Panc1 (cell line): ENCODE measurements around the gene DACH2. TPM values are rescaled to one million over a fixed set of nuclear protein-coding genes. Genes with fewer than 3 reads are reported as not detected.

Experiments
- ATAC-seq: fragments of 200-7000 bp; cut with Tn5 transposase; 2 replicates; pipeline ENCODE4 v1.9.1; 2020; ENCODE audit warnings: mild to moderate bottlenecking, moderate library complexity
- Bru-seq: library from RNA; stranded (reverse); fragments of 400-500 nt; gene quantifications from one replicate; lab custom pipeline; 2021; lab: Mats Ljungman, UMichigan
- BruChase-seq, 2 experiments: library from RNA; stranded (reverse); fragments of 400-500 nt; gene quantifications; one replicate each; lab custom pipeline; 2021; lab: Mats Ljungman, UMichigan
- BruUV-seq: library from RNA; stranded (reverse); fragments of 400-500 nt; replicated peaks from 2 replicates; lab custom pipeline; 2021; lab: Mats Ljungman, UMichigan
- CTCF ChIA-PET: fragments of 300-600 bp; sonication (Branson Sonifier 250); formaldehyde crosslinking; loops from one replicate; lab custom pipeline; 2022; ENCODE audit warnings: antibody characterized with exemption; lab: Charles Lee
- POLR2A ChIA-PET: fragments of 300-600 bp; sonication (Branson Sonifier 250); formaldehyde crosslinking; loops from one replicate; lab custom pipeline; 2022; ENCODE audit warnings: antibody characterized with exemption; lab: Charles Lee
- DNase-seq: peaks from one replicate; pipeline ENCODE4 v3.0.0-alpha.2; 2010; ENCODE audit warnings: low read depth, low spot score
- H3K27ac ChIP-seq: 2 replicates; pipeline ENCODE4 v1.5.1; 2011; ENCODE audit warnings: mild to moderate bottlenecking, low read length, inconsistent platforms
- H3K27me3 ChIP-seq: fragments of 200-500 bp; sonication (Bioruptor generic); 2 replicates; pipeline ENCODE4 v1.6.0; 2014; ENCODE audit warnings: low read length, inconsistent platforms; ENCODE audit not compliant: control insufficient read depth, insufficient read depth
- H3K36me3 ChIP-seq: fragments of 200-500 bp; sonication (Bioruptor generic); 2 replicates; pipeline ENCODE4 v1.5.1; 2014; ENCODE audit warnings: inconsistent platforms, mild to moderate bottlenecking, low read length, moderate library complexity; ENCODE audit not compliant: control insufficient read depth, insufficient read depth
- H3K4me1 ChIP-seq: 2 replicates; pipeline ENCODE4 v1.5.1; 2011; ENCODE audit warnings: inconsistent platforms, mild to moderate bottlenecking, low read length, moderate library complexity; ENCODE audit not compliant: control insufficient read depth, insufficient read depth
- H3K4me3 ChIP-seq, 2 experiments: 2 replicates each; pipeline ENCODE4 v1.5.1; 2011 to 2012; ENCODE audit warnings: low read depth in 2 of 2, low read length in 2 of 2, mild to moderate bottlenecking in 2 of 2, inconsistent platforms in 1 of 2, moderate library complexity in 1 of 2
- H3K9me3 ChIP-seq: fragments of 200-500 bp; sonication (Bioruptor generic); 2 replicates; pipeline ENCODE4 v1.5.1; 2014; ENCODE audit warnings: low read depth, mild to moderate bottlenecking, inconsistent platforms, low read length, moderate library complexity; ENCODE audit not compliant: control insufficient read depth, insufficient read depth
- POLR2AphosphoS5 ChIP-seq: IDR thresholded peaks from 2 replicates; pipeline ENCODE4 v1.6.1; 2012; ENCODE audit warnings: mild to moderate bottlenecking, low read depth, low read length, moderate library complexity
- REST ChIP-seq, 2 experiments: IDR thresholded peaks; 2 replicates each; pipeline ENCODE4 v1.6.1; 2011 to 2012; ENCODE audit warnings: low read depth in 2 of 2, control low read depth in 1 of 2, low read length in 1 of 2, mild to moderate bottlenecking in 1 of 2, moderate library complexity in 1 of 2; ENCODE audit not compliant: insufficient read depth in 1 of 2
- SIN3A ChIP-seq: IDR thresholded peaks from 2 replicates; pipeline ENCODE4 v1.6.1; 2012; ENCODE audit warnings: low read depth, mild to moderate bottlenecking, low read length, moderate library complexity, borderline replicate concordance; ENCODE audit not compliant: insufficient read depth
- TCF7L2 ChIP-seq: IDR thresholded peaks from 2 replicates; pipeline ENCODE4 v1.6.1; 2011; ENCODE audit warnings: mild to moderate bottlenecking, low read depth, low read length, inconsistent platforms
- in situ Hi-C: cut with HindIII; loops from 2 replicates; pipeline ENCODE4 v1.10.0; 2016; ENCODE audit warnings: low sequenced_read_pairs, low pct_unique_long_range_greater_than_20kb
- intact Hi-C: fragments of 100-400 bp; cut with micrococcal nuclease; formaldehyde crosslinking; loops from one replicate; pipeline ENCODE4 v1.10.0; 2022; ENCODE audit not compliant: unreplicated experiment
- long read RNA-seq: library from polyadenylated mRNA; unstranded; transcript quantifications from one replicate; pipeline ENCODE4 v2.0.0, GENCODE V29; 2021; ENCODE audit not compliant: unreplicated experiment
- polyA plus RNA-seq: library from polyadenylated mRNA; unstranded; fragments of >200 nt; gene quantifications from one replicate; pipeline ENCODE4 v1.2.1, GENCODE V29; 2012; ENCODE audit warnings: missing spikeins; ENCODE audit not compliant: insufficient read length
- total RNA-seq: library from RNA; stranded (reverse); gene quantifications from one replicate; pipeline ENCODE4 v1.2.1, GENCODE V29; 2021; ENCODE audit not compliant: unreplicated experiment
- TF ChIP-seq, protein P1 (sequence below): fragments of 450-650 bp; IDR thresholded peaks from 2 replicates; pipeline ENCODE4 v1.5.1; 2017; ENCODE audit warnings: mild to moderate bottlenecking

DACH2 gene
- total RNA-seq (0.18 TPM), Bru-seq, nascent RNA (percentile 22 among the genes with signal in this experiment), BruChase-seq, experiment 1, labeled RNA remaining after a 2-hour chase (percentile 22 among the genes with signal in this experiment), BruChase-seq, experiment 2, labeled RNA remaining after a 6-hour chase (percentile 15 among the genes with signal in this experiment)
- 0.12 TPM for polyA plus RNA-seq
- long read RNA-seq = 0 reads

DNA sequence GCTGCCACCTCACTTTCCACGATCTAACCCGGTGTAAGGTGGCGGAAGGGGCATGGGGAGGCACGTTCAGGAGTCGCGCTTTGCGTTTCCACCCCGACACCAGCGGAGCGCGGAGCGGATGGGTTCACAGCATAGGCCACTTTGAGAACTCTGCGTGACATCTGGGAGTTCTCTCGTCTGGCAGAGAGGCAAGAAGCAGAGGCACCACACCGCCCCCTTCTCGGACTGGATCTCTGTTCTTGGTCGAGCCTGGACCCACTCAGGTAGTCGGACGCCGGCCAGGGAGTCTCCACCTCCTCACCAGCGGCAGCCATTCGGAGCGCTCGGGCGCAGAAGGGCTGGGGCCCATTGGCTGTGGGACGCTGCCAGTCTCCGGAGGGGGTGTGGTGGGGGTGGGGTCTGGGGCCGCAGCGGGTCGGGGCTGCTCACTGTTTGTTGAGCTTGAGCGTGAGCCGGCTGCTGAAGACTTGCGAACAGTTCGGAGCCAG, at the start of gene DACH2:
TSS of gene DACH2 (plus strand) at position 428 of the 488 bp plus-strand sequence.
- in situ Hi-C loops (no loop called here), intact Hi-C loops (no loop called here)
- ATAC-seq (peak; percentile 99), DNase-seq (no peak)
- Histone ChIP-seq H3K36me3 (no peaks in the 10 kb centered on the region), H3K27ac (no peak within 1 kb of the TSS), H3K27me3 (peaks cover 9% of the 10 kb centered on the region; the same call in 1 of the 2 replicates), H3K4me1 (no peaks in the 10 kb centered on the region), H3K4me3 (peak within 1 kb of the TSS; percentile 51 to 77), H3K9me3 (no peaks in the 10 kb centered on the region)
- CTCF ChIA-PET = no interaction called here
- BruUV-seq = no TSS peak
- TF ChIP-seq, protein P1, sequence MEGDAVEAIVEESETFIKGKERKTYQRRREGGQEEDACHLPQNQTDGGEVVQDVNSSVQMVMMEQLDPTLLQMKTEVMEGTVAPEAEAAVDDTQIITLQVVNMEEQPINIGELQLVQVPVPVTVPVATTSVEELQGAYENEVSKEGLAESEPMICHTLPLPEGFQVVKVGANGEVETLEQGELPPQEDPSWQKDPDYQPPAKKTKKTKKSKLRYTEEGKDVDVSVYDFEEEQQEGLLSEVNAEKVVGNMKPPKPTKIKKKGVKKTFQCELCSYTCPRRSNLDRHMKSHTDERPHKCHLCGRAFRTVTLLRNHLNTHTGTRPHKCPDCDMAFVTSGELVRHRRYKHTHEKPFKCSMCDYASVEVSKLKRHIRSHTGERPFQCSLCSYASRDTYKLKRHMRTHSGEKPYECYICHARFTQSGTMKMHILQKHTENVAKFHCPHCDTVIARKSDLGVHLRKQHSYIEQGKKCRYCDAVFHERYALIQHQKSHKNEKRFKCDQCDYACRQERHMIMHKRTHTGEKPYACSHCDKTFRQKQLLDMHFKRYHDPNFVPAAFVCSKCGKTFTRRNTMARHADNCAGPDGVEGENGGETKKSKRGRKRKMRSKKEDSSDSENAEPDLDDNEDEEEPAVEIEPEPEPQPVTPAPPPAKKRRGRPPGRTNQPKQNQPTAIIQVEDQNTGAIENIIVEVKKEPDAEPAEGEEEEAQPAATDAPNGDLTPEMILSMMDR = no peak
- TF ChIP-seq TCF7L2 = no peak
- no peak for TF ChIP-seq REST (IDR thresholded peaks at IDR 0.05; ENCODE audit: insufficient read depth in 1 of 2, low read depth in 2 of 2, low read length in 1 of 2)
- TF ChIP-seq POLR2AphosphoS5 = no peak
- no peak for TF ChIP-seq SIN3A
- POLR2A ChIA-PET = no interaction called here

DNA sequence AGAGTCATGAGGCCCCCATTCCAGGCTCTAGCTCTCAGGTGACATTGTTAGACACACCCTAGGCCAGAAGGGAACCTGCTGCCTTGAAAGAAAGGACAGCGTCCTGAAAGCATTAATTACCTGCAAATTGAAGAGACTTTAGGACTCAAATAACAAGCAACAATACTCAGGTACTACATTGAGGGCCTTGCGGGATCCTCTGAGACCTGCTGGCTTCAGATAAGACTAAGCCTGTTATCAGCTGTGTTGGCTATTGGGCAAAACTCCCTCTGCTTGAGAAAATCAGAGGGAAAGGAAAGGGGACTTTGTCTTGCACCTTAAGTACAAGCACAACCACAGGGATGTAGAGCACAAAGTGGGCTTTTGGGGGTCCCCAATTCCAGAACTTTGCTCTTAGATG, 45.9 kb upstream of the DACH2 start:
- Histone ChIP-seq H3K4me3 (no peak overlapping the region), H3K9me3 (no peaks in the 10 kb centered on the region), H3K27me3 (no peaks in the 10 kb centered on the region), H3K4me1 (no peaks in the 10 kb centered on the region), H3K36me3 (no peaks in the 10 kb centered on the region), H3K27ac (no peak overlapping the region)
- no peak for TF ChIP-seq SIN3A
- no TSS peak for BruUV-seq
- DNase-seq (no peak), ATAC-seq (no peak)
- intact Hi-C loops = no loop called here
- in situ Hi-C loops = no loop called here
- POLR2A ChIA-PET = no interaction called here
- CTCF ChIA-PET = no interaction called here

DNA sequence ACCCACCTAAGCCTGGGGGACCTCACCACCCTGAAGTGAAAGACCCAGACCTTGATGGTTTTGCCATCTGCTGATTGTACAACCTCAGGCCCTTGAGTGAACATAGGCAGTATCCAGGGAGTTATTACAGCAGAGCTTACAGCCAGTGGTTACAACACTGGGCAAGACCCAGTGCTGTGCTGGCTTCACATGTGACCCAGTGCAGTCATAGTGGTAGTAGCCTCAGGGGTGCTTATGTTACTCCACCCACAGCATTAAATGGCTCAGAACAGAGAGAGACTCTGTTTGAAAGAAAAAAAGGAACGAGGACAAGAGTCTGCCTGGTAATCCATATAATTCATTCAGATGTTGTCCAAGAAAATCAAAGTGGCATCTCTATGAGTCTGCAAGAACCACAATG, 45.2 kb upstream of the DACH2 start:
- TF ChIP-seq TCF7L2 (no peak), SIN3A (no peak), REST (IDR thresholded peaks at IDR 0.05; ENCODE audit: insufficient read depth in 1 of 2, low read depth in 2 of 2, low read length in 1 of 2) (no peak), POLR2AphosphoS5 (no peak)
- TF ChIP-seq, protein P1 = no peak
- ChIA-PET POLR2A (no interaction called here), CTCF (no interaction called here)
- Histone ChIP-seq H3K9me3 (no peaks in the 10 kb centered on the region), H3K27ac (no peak overlapping the region), H3K4me3 (no peak overlapping the region), H3K4me1 (no peaks in the 10 kb centered on the region), H3K27me3 (no peaks in the 10 kb centered on the region), H3K36me3 (no peaks in the 10 kb centered on the region)
- ATAC-seq = no peak
- in situ Hi-C loops (no loop called here), intact Hi-C loops (no loop called here)
- no TSS peak for BruUV-seq
- DNase-seq = no peak
